Hematopoietic multipotent progenitor cell treated with erythropoietin and hydrocortisone succinate and interleukin-3 and kit ligand, for 4 days (in vitro differentiated cells): ENCODE data around the gene BICD2.

Experiments
- DNase-seq: peaks from one replicate; pipeline ENCODE4 v3.0.0-alpha.2; 2015

The BICD2 gene

GRCh38 chr9:92666236-92666635 is 98.4 kb downstream of the BICD2 start:
- DNase-seq = no peak

GRCh38 chr9:92665836-92666235 is 98.8 kb downstream of the BICD2 start:
- DNase-seq = no peak

- no peak for DNase-seq
These were observed 100.1 kb downstream of the BICD2 start for GRCh38 chr9:92664394-92665152.

- DNase-seq = no peak
These were observed 100.7 kb downstream of the BICD2 start for GRCh38 chr9:92663951-92664350.

GRCh38 chr9:92663126-92663525 is 101.5 kb downstream of the BICD2 start:
- no peak for DNase-seq

- no peak for DNase-seq
These were observed 102.9 kb downstream of the BICD2 start for GRCh38 chr9:92661743-92662142.
